BJ (cell line): ENCODE data around the gene MEOX1. TPM values are rescaled to one million over a fixed set of nuclear protein-coding genes. Genes with fewer than 3 reads are reported as not detected.

ENCODE experiments used
- CTCF ChIA-PET: fragments of 350-600 bp; formaldehyde crosslinking; extraction: SDS; loops from one replicate; lab custom pipeline; 2021; ENCODE audit warnings: antibody characterized with exemption, inconsistent platforms; lab: Yijun Ruan, JAX
- POLR2A ChIA-PET: fragments of 300-600 bp; sonication (Branson Sonifier 250); formaldehyde crosslinking; extraction: SDS; loops from one replicate; lab custom pipeline; 2021; ENCODE audit warnings: antibody characterized with exemption; lab: Charles Lee
- DNase-seq: peaks from one replicate; pipeline ENCODE4 v3.0.0-alpha.2; 2011; ENCODE audit warnings: low read depth
- H3K27me3 ChIP-seq: 2 replicates; pipeline ENCODE4 v1.6.0; 2011; ENCODE audit warnings: low read length; ENCODE audit not compliant: control insufficient read depth, insufficient read depth
- H3K36me3 ChIP-seq: 2 replicates; pipeline ENCODE4 v1.5.1; 2011; ENCODE audit warnings: low read length; ENCODE audit not compliant: control insufficient read depth, insufficient read depth
- H3K4me3 ChIP-seq: 2 replicates; pipeline ENCODE4 v1.5.1; 2011; ENCODE audit warnings: low read depth, mild to moderate bottlenecking, control low read depth, low read length
- CTCF ChIP-seq: IDR thresholded peaks from 2 replicates; pipeline ENCODE4 v1.5.1; 2011; ENCODE audit warnings: low read depth, mild to moderate bottlenecking, control low read depth, inconsistent platforms, low read length, moderate library complexity; ENCODE audit not compliant: insufficient read depth
- polyA plus RNA-seq: library from polyadenylated mRNA; depleted of rRNA; stranded (reverse); fragments of >200 nt; gene quantifications from 2 replicates; pipeline ENCODE4 v1.2.3, GENCODE V29; 2011

The MEOX1 gene
- polyA plus RNA-seq, 1 experiment: not detected

- POLR2A ChIA-PET: no interaction called here
- CTCF ChIA-PET: interaction anchor here (0.9 to 1.7 kb wide), 2 partner anchors 39 to 57 kb away, joined by 3 to 9 read pairs; no protein-coding TSS in a partner anchor
- TF ChIP-seq CTCF: no peak
- peaks cover 10% of the 10 kb centered on the region for H3K27me3 ChIP-seq
- no peak overlapping the region for H3K4me3 ChIP-seq
- DNase-seq: no peak
- H3K36me3 ChIP-seq: no peaks in the 10 kb centered on the region
These were observed 27.1 kb downstream of the MEOX1 start for GRCh38 chr17:43634591-43635125.

GRCh38 chr17:43632221-43632620, 29.5 kb downstream of the MEOX1 start:
- H3K27me3 ChIP-seq: peaks cover 11% of the 10 kb centered on the region
- POLR2A ChIA-PET: no interaction called here
- CTCF ChIA-PET: no interaction called here
- H3K4me3 ChIP-seq: no peak overlapping the region
- no peak for DNase-seq
- TF ChIP-seq CTCF: no peak
- H3K36me3 ChIP-seq: no peaks in the 10 kb centered on the region

GRCh38 chr17:43631429-43631828, 30.3 kb downstream of the MEOX1 start:
- POLR2A ChIA-PET: no interaction called here
- CTCF ChIA-PET: interaction anchor here (1.3 to 1.7 kb wide), 2 partner anchors 14 to 46 kb away, joined by 3 to 5 read pairs; no protein-coding TSS in a partner anchor
- no peak for TF ChIP-seq CTCF
- Histone ChIP-seq H3K4me3 (no peak overlapping the region), H3K36me3 (no peaks in the 10 kb centered on the region), H3K27me3 (peaks cover 11% of the 10 kb centered on the region)
- no peak for DNase-seq

GRCh38 chr17:43628089-43628650, 33.6 kb downstream of the MEOX1 start:
- 0 out of 2 replicates have a peak, but pooled peaks have one; percentile 9 for TF ChIP-seq CTCF
- no peak overlapping the region for H3K4me3 ChIP-seq
- ChIA-PET POLR2A (no interaction called here), CTCF (no interaction called here)
- peaks cover 9% of the 10 kb centered on the region for H3K27me3 ChIP-seq
- no peaks in the 10 kb centered on the region for H3K36me3 ChIP-seq
- DNase-seq: peak; percentile 8

GRCh38 chr17:43627653-43628052, 34.1 kb downstream of the MEOX1 start:
- POLR2A ChIA-PET: no interaction called here
- Histone ChIP-seq H3K4me3 (no peak overlapping the region), H3K36me3 (no peaks in the 10 kb centered on the region), H3K27me3 (peaks cover 10% of the 10 kb centered on the region)
- CTCF ChIA-PET: no interaction called here
- no peak for DNase-seq
- TF ChIP-seq CTCF: no peak
